ENCODE measurements around the gene USP17L12.
"Not testable (repeated sequence)": the region's sequence is repeated elsewhere in the genome, so short reads cannot be mapped to it uniquely, and the experiment has no call there.

USP17L12 gene

GRCh38 chr4:9219852-9220251 is at the start of gene USP17L12:
Gene USP17L12 (plus strand): TSS chr4:9220152. CDS start chr4:9220152, 0 bp downstream.
- DNase-seq; in situ Hi-C loops (cut with MboI; ENCODE audit: low pct_unique_long_range_greater_than_20kb, low sequenced_read_pairs): not testable (repeated sequence)

DNA sequence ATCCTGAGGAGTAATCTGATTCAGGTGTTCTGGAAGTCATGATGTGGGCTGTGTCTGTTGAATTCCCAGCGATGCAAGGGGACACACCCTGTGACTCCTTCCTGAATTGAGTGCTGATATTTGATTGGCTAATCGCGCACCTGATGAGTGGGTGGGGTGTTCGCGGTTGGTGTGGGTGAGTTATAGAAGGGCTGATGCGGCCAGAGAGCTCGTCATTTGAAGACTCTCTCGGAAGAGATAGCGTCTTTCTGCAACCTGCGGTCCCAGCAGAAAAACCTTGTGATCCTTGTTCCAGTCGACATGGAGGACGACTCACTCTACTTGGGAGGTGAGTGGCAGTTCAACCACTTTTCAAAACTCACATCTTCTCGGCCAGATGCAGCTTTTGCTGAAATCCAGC is 9.6 kb upstream of the USP17L12 start, which contains the start of gene USP17L10:
Gene USP17L10, plus strand, starts transcription at position 301 of the 400 bp plus-strand sequence. Its CDS starts 0 bp downstream, at position 301.
- DNase-seq; in situ Hi-C loops (cut with MboI; ENCODE audit: low pct_unique_long_range_greater_than_20kb, low sequenced_read_pairs): not testable (repeated sequence)

DNA sequence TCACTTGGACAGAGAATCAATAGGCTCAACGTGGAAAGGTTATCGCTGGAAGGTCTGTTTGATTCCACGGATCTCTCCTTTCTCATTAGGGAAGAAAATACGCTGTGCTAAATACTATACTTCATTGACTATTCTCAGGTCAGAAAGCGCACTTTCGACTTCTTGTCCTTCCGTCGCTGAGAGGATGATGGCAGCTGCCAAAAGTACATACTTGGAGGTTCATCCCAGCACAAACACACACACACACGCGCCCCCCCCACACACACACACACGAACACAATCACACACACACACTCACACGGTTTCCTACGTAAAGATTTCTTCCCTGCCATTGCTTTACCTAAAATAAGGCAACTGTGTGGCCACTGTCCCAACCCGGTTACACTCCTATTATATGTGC is 5.3 kb upstream of the USP17L12 start:
- in situ Hi-C loops (cut with MboI; ENCODE audit: low pct_unique_long_range_greater_than_20kb, low sequenced_read_pairs); DNase-seq: not testable (repeated sequence)

DNA sequence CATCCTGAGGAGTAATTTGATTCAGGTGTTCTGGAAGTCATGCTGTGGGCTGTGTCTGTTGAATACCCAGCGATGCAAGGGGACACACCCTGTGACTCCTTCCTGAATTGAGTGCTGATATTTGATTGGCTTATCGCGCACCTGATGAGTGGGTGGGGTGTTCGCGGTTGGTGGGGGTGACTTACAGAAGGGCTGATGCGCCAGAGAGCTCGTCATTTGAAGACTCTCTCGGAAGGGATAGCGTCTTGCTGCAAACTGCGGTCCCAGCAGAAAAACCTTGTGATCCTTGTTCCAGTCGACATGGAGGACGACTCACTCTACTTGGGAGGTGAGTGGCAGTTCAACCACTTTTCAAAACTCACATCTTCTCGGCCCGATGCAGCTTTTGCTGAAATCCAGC is 4.8 kb upstream of the USP17L12 start, which contains the start of gene USP17L11:
Gene USP17L11, plus strand, starts transcription at position 301 of the 400 bp plus-strand sequence. Its CDS starts 0 bp downstream, at position 301.
- in situ Hi-C loops (cut with MboI; ENCODE audit: low pct_unique_long_range_greater_than_20kb, low sequenced_read_pairs); DNase-seq: not testable (repeated sequence)

DNA sequence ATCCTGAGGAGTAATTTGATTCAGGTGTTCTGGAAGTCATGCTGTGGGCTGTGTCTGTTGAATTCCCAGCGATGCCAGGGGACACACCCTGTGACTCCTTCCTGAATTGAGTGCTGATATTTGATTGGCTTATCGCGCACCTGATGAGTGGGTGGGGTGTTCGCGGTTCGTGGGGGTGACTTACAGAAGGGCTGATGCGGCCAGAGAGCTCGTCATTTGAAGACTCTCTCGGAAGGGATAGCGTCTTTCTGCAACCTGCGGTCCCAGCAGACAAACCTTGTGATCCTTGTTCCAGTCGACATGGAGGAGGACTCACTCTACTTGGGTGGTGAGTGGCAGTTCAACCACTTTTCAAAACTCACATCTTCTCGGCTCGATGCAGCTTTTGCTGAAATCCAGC is 4.6 kb downstream of the USP17L12 start, which contains the start of gene USP17L13:
Gene USP17L13, plus strand, starts transcription at position 301 of the 400 bp plus-strand sequence. Its CDS starts 0 bp downstream, at position 301.
- in situ Hi-C loops (cut with MboI; ENCODE audit: low pct_unique_long_range_greater_than_20kb, low sequenced_read_pairs); DNase-seq: not testable (repeated sequence)

- in situ Hi-C loops (cut with MboI; ENCODE audit: low pct_unique_long_range_greater_than_20kb, low sequenced_read_pairs), result not testable (repeated sequence)
Observed at GRCh38 chr4:9230249-9230648, 10.3 kb downstream of the USP17L12 start.

GRCh38 chr4:9234085-9234484 is 14.1 kb downstream of the USP17L12 start, which contains the start of gene USP17L15:
Gene USP17L15 (plus strand): TSS chr4:9234385. CDS start chr4:9234385, 0 bp downstream.
- in situ Hi-C loops (cut with MboI; ENCODE audit: low pct_unique_long_range_greater_than_20kb, low sequenced_read_pairs); DNase-seq: not testable (repeated sequence)

More at GRCh38 chr4:9230249-9230648, 10.3 kb downstream of the USP17L12 start:
- DNase-seq, result not testable (repeated sequence)

GRCh38 chr4:9238461-9238860 is 18.5 kb downstream of the USP17L12 start:
- DNase-seq; in situ Hi-C loops (cut with MboI; ENCODE audit: low pct_unique_long_range_greater_than_20kb, low sequenced_read_pairs): not testable (repeated sequence)

- in situ Hi-C loops (cut with MboI; ENCODE audit: low pct_unique_long_range_greater_than_20kb, low sequenced_read_pairs); DNase-seq: not testable (repeated sequence)
Observed at GRCh38 chr4:9243579-9243978, 23.6 kb downstream of the USP17L12 start, which contains the start of gene USP17L17. Gene USP17L17 (plus strand): TSS chr4:9243879. CDS start chr4:9243879, 0 bp downstream.

- DNase-seq; in situ Hi-C loops (cut with MboI; ENCODE audit: low pct_unique_long_range_greater_than_20kb, low sequenced_read_pairs): not testable (repeated sequence)
Observed at GRCh38 chr4:9247953-9248680, 28.2 kb downstream of the USP17L12 start, which contains the start of gene USP17L18. Gene USP17L18 (plus strand): TSS chr4:9248630. CDS start chr4:9248630, 0 bp downstream.

DNA sequence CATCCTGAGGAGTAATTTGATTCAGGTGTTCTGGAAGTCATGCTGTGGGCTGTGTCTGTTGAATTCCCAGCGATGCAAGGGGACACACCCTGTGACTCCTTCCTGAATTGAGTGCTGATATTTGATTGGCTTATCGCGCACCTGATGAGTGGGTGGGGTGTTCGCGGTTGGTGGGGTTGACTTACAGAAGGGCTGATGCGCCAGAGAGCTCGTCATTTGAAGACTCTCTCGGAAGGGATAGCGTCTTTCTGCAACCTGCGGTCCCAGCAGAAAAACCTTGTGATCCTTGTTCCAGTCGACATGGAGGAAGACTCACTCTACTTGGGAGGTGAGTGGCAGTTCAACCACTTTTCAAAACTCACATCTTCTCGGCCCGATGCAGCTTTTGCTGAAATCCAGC is 33.1 kb downstream of the USP17L12 start, which contains the start of gene USP17L19:
Gene USP17L19, plus strand, starts transcription at position 301 of the 400 bp plus-strand sequence. Its CDS starts 0 bp downstream, at position 301.
- in situ Hi-C loops (cut with MboI; ENCODE audit: low pct_unique_long_range_greater_than_20kb, low sequenced_read_pairs), result not testable (repeated sequence)

GRCh38 chr4:9257824-9258223 is 37.9 kb downstream of the USP17L12 start, which contains the start of gene USP17L20:
Gene USP17L20 (plus strand): TSS chr4:9258124. CDS start chr4:9258124, 0 bp downstream.
- DNase-seq; in situ Hi-C loops (cut with MboI; ENCODE audit: low pct_unique_long_range_greater_than_20kb, low sequenced_read_pairs): not testable (repeated sequence)

More for the DNA sequence above, 33.1 kb downstream of the USP17L12 start, which contains the start of gene USP17L19:
- DNase-seq, result not testable (repeated sequence)

- DNase-seq; in situ Hi-C loops (cut with MboI; ENCODE audit: low pct_unique_long_range_greater_than_20kb, low sequenced_read_pairs): not testable (repeated sequence)
Observed at GRCh38 chr4:9262572-9262971, 42.6 kb downstream of the USP17L12 start, which contains the start of gene USP17L21. Gene USP17L21 (plus strand): TSS chr4:9262872. CDS start chr4:9262872, 0 bp downstream.

GRCh38 chr4:9267319-9267718 is 47.4 kb downstream of the USP17L12 start, which contains the start of gene USP17L22:
Gene USP17L22 (plus strand): TSS chr4:9267619. CDS start chr4:9267619, 0 bp downstream.
- in situ Hi-C loops (cut with MboI; ENCODE audit: low pct_unique_long_range_greater_than_20kb, low sequenced_read_pairs), result not testable (repeated sequence)

More at GRCh38 chr4:9267319-9267718, 47.4 kb downstream of the USP17L12 start, which contains the start of gene USP17L22:
- not testable (repeated sequence) for DNase-seq

Measured in KBM-7 (cell line).